Measurements from ENCODE around the gene NFX1. TPM values are rescaled to one million over a fixed set of nuclear protein-coding genes. Genes with fewer than 3 reads are reported as not detected.
A peak's percentile ranks its signal among the peaks of the same experiment; 100 is the strongest.

NFX1 gene
- total RNA-seq, 2 donors from 2014 or later, result 23.7 to 29.1 TPM

- H3K27ac ChIP-seq, result peak overlapping the region; percentile 96 to 97
- peaks cover 0 to 25% of the 10 kb centered on the region in 2 donors for H3K4me1 ChIP-seq
- TF ChIP-seq CTCF (IDR thresholded peaks at IDR 0.05), result no peak
- no peaks in the 10 kb centered on the region for H3K27me3 ChIP-seq
- DNase-seq (ENCODE audit: low spot score), result peak; percentile 9
- H3K4me3 ChIP-seq, result peak overlapping the region; percentile 98
- no peaks in the 10 kb centered on the region for H3K9me3 ChIP-seq
- peaks cover 57% of the 10 kb centered on the region for H3K36me3 ChIP-seq
Observed at GRCh38 chr9:33263131-33264002, 26.9 kb upstream of the NFX1 start.

- Histone ChIP-seq H3K4me1 (peaks cover 0 to 25% of the 10 kb centered on the region in 2 donors), H3K27ac (peak overlapping the region; percentile 96 to 97), H3K27me3 (no peaks in the 10 kb centered on the region), H3K4me3 (peak overlapping the region; percentile 98), H3K36me3 (peaks cover 56% of the 10 kb centered on the region), H3K9me3 (no peaks in the 10 kb centered on the region)
- peak; percentile 75 for DNase-seq (ENCODE audit: low spot score)
- TF ChIP-seq CTCF (IDR thresholded peaks at IDR 0.05), result no peak
Observed at GRCh38 chr9:33264003-33264472, 26.3 kb upstream of the NFX1 start.

GRCh38 chr9:33264473-33265177, 25.7 kb upstream of the NFX1 start, which contains the start of the genes BAG1 and CHMP5:
TSS of gene BAG1 (minus strand) at chr9:33264708.
TSS of gene CHMP5 (plus strand) at chr9:33265049. CDS start at chr9:33265079, 30 bp downstream.
- Histone ChIP-seq H3K4me3 (peak within 1 kb of the TSS; percentile 98), H3K9me3 (no peaks in the 10 kb centered on the region), H3K27ac (peak within 1 kb of the TSS; percentile 96 to 97), H3K4me1 (peaks cover 0 to 25% of the 10 kb centered on the region in 2 donors), H3K27me3 (no peaks in the 10 kb centered on the region), H3K36me3 (peaks cover 56% of the 10 kb centered on the region)
- TF ChIP-seq CTCF (IDR thresholded peaks at IDR 0.05), result peak in 1 of 2 donors; percentile 46
- DNase-seq (ENCODE audit: low spot score), result peak; percentile 99

- DNase-seq (ENCODE audit: low spot score), result no peak
- peaks cover 56% of the 10 kb centered on the region for H3K36me3 ChIP-seq
Observed at GRCh38 chr9:33265211-33265865, 25.0 kb upstream of the NFX1 start.

More at GRCh38 chr9:33265211-33265865, 25.0 kb upstream of the NFX1 start:
- no peak for TF ChIP-seq CTCF (IDR thresholded peaks at IDR 0.05)
- no peaks in the 10 kb centered on the region for H3K27me3 ChIP-seq
- H3K27ac ChIP-seq, result peak overlapping the region; percentile 96 to 97
- peaks cover 0 to 25% of the 10 kb centered on the region in 2 donors for H3K4me1 ChIP-seq
- H3K4me3 ChIP-seq, result peak overlapping the region; percentile 69 to 98
- H3K9me3 ChIP-seq, result no peaks in the 10 kb centered on the region
